Glutamatergic neuron (in vitro differentiated cells): Measurements from ENCODE around the gene MED13L. TPM values are rescaled to one million over a fixed set of nuclear protein-coding genes. Genes with fewer than 3 reads are reported as not detected.
"Not testable (repeated sequence)": the region's sequence is repeated elsewhere in the genome, so short reads cannot be mapped to it uniquely, and the experiment has no call there.

Source experiments
- DNase-seq: peaks from one replicate; pipeline ENCODE4 v3.0.0; 2022
- H3K27ac Mint-ChIP-seq: one replicate; pipeline ENCODE4 v1.8.0; 2020; ENCODE audit warnings: mild to moderate bottlenecking, mixed read lengths, inconsistent platforms; ENCODE audit not compliant: unreplicated experiment
- H3K27me3 Mint-ChIP-seq: one replicate; pipeline ENCODE4 v1.8.0; 2020; ENCODE audit warnings: mild to moderate bottlenecking, moderate library complexity, mixed read lengths, inconsistent platforms; ENCODE audit not compliant: unreplicated experiment
- H3K36me3 Mint-ChIP-seq: one replicate; pipeline ENCODE4 v1.8.0; 2020; ENCODE audit warnings: mild to moderate bottlenecking, mixed read lengths, inconsistent platforms; ENCODE audit not compliant: unreplicated experiment
- H3K4me1 Mint-ChIP-seq: one replicate; pipeline ENCODE4 v1.8.0; 2020; ENCODE audit warnings: mild to moderate bottlenecking, low read depth, mixed read lengths, inconsistent platforms; ENCODE audit not compliant: unreplicated experiment
- H3K4me3 Mint-ChIP-seq: one replicate; pipeline ENCODE4 v1.8.0; 2020; ENCODE audit warnings: mild to moderate bottlenecking, mixed read lengths, inconsistent platforms; ENCODE audit not compliant: unreplicated experiment
- H3K9me3 Mint-ChIP-seq: one replicate; pipeline ENCODE4 v1.8.0; 2020; ENCODE audit warnings: mild to moderate bottlenecking, moderate library complexity, mixed read lengths, inconsistent platforms; ENCODE audit not compliant: unreplicated experiment
- CTCF ChIP-seq: fragments of 200-600 bp; sonication (generic); IDR thresholded peaks from one replicate; pipeline ENCODE4 v1.5.0; 2021; ENCODE audit not compliant: partially characterized antibody, unreplicated experiment
- total RNA-seq: library from RNA; stranded (reverse); fragmentation: NEBNext Ultra II Directional; extraction: Animal tissue kit (Norgen Biotek cat#: 25700); gene quantifications from one replicate; pipeline ENCODE4 v1.2.1, GENCODE V29; 2021; ENCODE audit not compliant: unreplicated experiment

The MED13L gene
- total RNA-seq, 1 donor from 2014 or later: 95.5 TPM

- no peak overlapping the region for H3K4me3 Mint-ChIP-seq
- H3K36me3 Mint-ChIP-seq: no peaks in the 10 kb centered on the region
- H3K4me1 Mint-ChIP-seq: no peaks in the 10 kb centered on the region
- TF ChIP-seq CTCF: no peak
- H3K27ac Mint-ChIP-seq: no peak overlapping the region
- peaks cover 2% of the 10 kb centered on the region for H3K9me3 Mint-ChIP-seq
- H3K27me3 Mint-ChIP-seq: peaks cover 6% of the 10 kb centered on the region
- no peak for DNase-seq
These were observed 11.2 kb upstream of the MED13L start for GRCh38 chr12:116288735-116289134.

GRCh38 chr12:116287842-116288301 lies 10.4 kb upstream of the MED13L start:
- H3K27ac Mint-ChIP-seq: no peak overlapping the region
- DNase-seq: no peak
- peaks cover 2% of the 10 kb centered on the region for H3K9me3 Mint-ChIP-seq
- no peaks in the 10 kb centered on the region for H3K4me1 Mint-ChIP-seq
- H3K4me3 Mint-ChIP-seq: no peak overlapping the region
- TF ChIP-seq CTCF: no peak
- no peaks in the 10 kb centered on the region for H3K36me3 Mint-ChIP-seq
- peaks cover 6% of the 10 kb centered on the region for H3K27me3 Mint-ChIP-seq

- DNase-seq: no peak
- TF ChIP-seq CTCF: no peak
- Mint-ChIP-seq H3K27me3 (peaks cover 4% of the 10 kb centered on the region), H3K9me3 (peaks cover 2% of the 10 kb centered on the region), H3K27ac (no peak overlapping the region), H3K36me3 (no peaks in the 10 kb centered on the region), H3K4me1 (no peaks in the 10 kb centered on the region), H3K4me3 (no peak overlapping the region)
These were observed 6.9 kb upstream of the MED13L start for GRCh38 chr12:116284396-116284795.

- not testable (repeated sequence) for H3K27me3 Mint-ChIP-seq, H3K27ac Mint-ChIP-seq, H3K4me1 Mint-ChIP-seq, DNase-seq, H3K36me3 Mint-ChIP-seq, H3K4me3 Mint-ChIP-seq, H3K9me3 Mint-ChIP-seq
These were observed 6.4 kb upstream of the MED13L start for GRCh38 chr12:116283881-116284280.

GRCh38 chr12:116282371-116283286 lies 5.1 kb upstream of the MED13L start:
- no peak for TF ChIP-seq CTCF
- Mint-ChIP-seq H3K36me3 (no peaks in the 10 kb centered on the region), H3K9me3 (peaks cover 4% of the 10 kb centered on the region), H3K27ac (no peak overlapping the region), H3K27me3 (peaks cover 9% of the 10 kb centered on the region), H3K4me3 (no peak overlapping the region), H3K4me1 (no peaks in the 10 kb centered on the region)
- DNase-seq: no peak
